ENCODE measurements around the gene MOSPD2. TPM values are rescaled to one million over a fixed set of nuclear protein-coding genes. Genes with fewer than 3 reads are reported as not detected.

Gene MOSPD2
- total RNA-seq, 2 donors from 2014 or later: 4.3 to 9.6 TPM

DNA sequence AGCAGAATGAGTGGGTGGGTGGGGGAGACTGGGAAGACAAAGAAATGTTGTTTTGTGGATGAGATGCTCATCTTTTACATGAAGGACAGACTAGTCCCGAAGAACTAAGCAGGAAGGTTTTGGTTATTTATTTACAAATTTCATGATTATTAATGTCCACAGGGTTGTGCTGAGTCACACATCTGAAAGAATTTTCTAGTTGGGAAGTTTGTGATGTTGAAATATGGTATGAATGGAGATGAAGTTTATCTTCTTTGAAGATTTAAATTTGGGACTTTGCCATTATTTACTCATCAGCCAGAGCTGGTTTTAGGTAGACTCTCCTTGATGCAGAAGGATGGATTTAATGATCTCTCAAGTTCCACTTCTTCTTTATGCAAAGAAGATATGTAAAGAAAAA is 75.5 kb downstream of the MOSPD2 start:
- Histone ChIP-seq H3K27ac (no peak overlapping the region), H3K27me3 (no peaks in the 10 kb centered on the region), H3K4me3 (no peak overlapping the region), H3K36me3 (no peaks in the 10 kb centered on the region), H3K4me1 (no peaks in the 10 kb centered on the region), H3K9me3 (no peaks in the 10 kb centered on the region)
- no peak for DNase-seq (ENCODE audit: low spot score)
- TF ChIP-seq, protein P1, sequence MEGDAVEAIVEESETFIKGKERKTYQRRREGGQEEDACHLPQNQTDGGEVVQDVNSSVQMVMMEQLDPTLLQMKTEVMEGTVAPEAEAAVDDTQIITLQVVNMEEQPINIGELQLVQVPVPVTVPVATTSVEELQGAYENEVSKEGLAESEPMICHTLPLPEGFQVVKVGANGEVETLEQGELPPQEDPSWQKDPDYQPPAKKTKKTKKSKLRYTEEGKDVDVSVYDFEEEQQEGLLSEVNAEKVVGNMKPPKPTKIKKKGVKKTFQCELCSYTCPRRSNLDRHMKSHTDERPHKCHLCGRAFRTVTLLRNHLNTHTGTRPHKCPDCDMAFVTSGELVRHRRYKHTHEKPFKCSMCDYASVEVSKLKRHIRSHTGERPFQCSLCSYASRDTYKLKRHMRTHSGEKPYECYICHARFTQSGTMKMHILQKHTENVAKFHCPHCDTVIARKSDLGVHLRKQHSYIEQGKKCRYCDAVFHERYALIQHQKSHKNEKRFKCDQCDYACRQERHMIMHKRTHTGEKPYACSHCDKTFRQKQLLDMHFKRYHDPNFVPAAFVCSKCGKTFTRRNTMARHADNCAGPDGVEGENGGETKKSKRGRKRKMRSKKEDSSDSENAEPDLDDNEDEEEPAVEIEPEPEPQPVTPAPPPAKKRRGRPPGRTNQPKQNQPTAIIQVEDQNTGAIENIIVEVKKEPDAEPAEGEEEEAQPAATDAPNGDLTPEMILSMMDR (IDR thresholded peaks at IDR 0.05): no peak

DNA sequence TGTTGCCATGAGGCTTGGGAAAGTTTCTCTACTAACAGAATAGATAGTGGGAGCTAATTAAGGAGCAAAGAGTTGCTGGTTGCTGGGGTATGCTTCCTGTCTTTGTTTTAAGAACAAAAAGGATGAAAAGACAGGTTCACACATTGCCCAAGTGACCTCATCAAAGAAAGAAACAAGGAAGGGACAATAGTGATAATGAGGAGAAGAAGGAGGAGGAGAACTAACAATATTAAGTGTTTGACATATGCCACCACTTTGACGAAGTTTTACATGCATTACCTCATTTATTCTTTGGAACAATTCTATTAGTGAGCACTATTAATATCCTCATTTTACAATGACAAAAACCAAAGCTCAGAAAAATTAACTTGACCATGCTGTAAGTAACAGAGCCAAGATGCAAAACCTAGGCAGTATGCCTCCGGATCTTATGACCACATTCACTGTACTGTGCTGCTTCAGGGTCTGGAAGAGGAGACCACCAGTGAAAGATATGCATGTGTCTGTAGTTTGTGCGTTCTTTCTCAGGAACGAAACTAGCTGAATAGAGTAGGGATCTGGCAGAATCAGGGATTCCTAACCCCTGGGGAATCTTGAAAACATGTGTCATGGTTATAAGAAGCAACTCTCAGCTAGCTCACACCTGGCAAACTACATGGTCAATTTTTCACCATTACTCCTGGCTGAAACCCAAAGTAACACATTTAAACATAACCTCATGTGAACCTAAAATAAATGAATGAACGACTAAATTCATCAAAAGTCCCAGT is 83.8 kb downstream of the MOSPD2 start:
- Histone ChIP-seq H3K4me1 (no peaks in the 10 kb centered on the region), H3K4me3 (no peak overlapping the region), H3K27ac (no peak overlapping the region), H3K9me3 (no peaks in the 10 kb centered on the region), H3K27me3 (no peaks in the 10 kb centered on the region), H3K36me3 (no peaks in the 10 kb centered on the region)
- TF ChIP-seq, protein P1 (IDR thresholded peaks at IDR 0.05): no peak
- no peak for DNase-seq (ENCODE audit: low spot score)

DNA sequence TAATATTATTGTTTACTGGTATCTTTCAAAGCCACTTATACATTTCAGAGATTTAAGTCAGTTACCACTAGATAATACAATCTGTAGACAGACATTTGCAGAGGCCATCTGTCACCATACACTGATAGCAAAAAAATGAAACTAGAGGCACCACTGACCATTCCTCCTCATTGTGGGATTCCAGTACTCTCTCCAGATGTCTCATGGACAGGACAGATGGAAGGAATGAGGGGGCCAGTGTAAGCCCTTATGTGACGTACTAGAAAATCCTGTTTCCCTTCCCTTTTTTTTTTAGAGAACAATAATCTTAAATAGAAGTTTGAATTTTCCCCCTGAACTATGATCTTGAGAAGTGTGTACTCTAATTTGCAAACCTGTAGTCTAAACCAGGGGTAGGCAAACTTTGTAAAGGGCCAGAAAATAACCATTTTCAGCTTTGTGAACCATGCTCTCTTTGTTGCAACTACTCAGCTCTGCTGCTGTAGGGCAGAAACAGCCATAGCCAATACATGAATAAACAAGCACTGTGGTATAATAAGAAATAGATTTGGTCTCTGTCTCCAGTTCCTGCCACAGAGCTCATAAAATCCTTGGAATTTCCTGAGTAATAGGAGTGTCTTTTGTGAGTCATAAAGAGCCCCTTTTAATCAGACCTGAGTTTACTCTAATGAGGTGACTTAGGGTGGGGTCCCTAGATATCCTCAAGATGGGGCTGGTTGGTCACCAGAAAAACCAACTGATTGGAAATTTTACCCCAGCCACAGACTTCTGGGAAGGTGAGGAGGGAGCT is 90.4 kb downstream of the MOSPD2 start:
- no peak overlapping the region for H3K27ac ChIP-seq
- no peaks in the 10 kb centered on the region for H3K4me1 ChIP-seq
- no peaks in the 10 kb centered on the region for H3K27me3 ChIP-seq
- H3K36me3 ChIP-seq: no peaks in the 10 kb centered on the region
- DNase-seq (ENCODE audit: low spot score): no peak
- no peak overlapping the region for H3K4me3 ChIP-seq
- TF ChIP-seq, protein P1 (IDR thresholded peaks at IDR 0.05): no peak
- H3K9me3 ChIP-seq: no peaks in the 10 kb centered on the region

DNA sequence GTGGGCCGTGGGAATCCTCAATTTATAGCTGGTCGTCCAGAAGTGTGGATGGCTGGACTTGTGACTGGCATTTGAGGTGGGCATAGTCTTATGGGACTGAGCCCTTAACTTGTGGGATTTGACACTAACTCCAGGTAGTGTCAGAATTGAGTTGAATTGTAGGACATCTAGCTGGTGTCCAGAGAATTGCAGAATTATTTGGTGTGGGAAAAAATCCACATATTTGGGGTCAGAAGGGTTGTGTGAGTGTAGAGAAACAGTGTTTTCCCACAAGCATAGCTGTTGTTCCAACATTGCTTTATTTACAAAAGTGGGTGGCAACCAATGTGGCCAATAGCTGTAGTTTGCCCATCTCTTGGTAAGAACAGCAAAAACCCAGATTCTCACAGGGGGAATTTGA is 91.3 kb downstream of the MOSPD2 start:
- no peak for DNase-seq (ENCODE audit: low spot score)
- no peaks in the 10 kb centered on the region for H3K9me3 ChIP-seq

More for the DNA sequence above, 91.3 kb downstream of the MOSPD2 start:
- no peak overlapping the region for H3K27ac ChIP-seq
- no peaks in the 10 kb centered on the region for H3K36me3 ChIP-seq
- TF ChIP-seq, protein P1 (IDR thresholded peaks at IDR 0.05): peak in 1 of 2 donors; percentile 29
- no peak overlapping the region for H3K4me3 ChIP-seq
- H3K27me3 ChIP-seq: no peaks in the 10 kb centered on the region
- H3K4me1 ChIP-seq: no peaks in the 10 kb centered on the region

Other genes with a start within 250 kb of the MOSPD2 start
- under 1 TPM; 0.47 to 0.59 TPM for gene FANCB, start 352 bp upstream of the MOSPD2 start, total RNA-seq